CD8-positive, alpha-beta memory T cell (primary cell): ENCODE results near the gene SFI1. TPM values are rescaled to one million over a fixed set of nuclear protein-coding genes. Genes with fewer than 3 reads are reported as not detected.
"Not testable (repeated sequence)": the region's sequence is repeated elsewhere in the genome, so short reads cannot be mapped to it uniquely, and the experiment has no call there.

Experiments
- CTCF ChIA-PET: fragments of 350-600 bp; sonication (Branson Sonifier 250); formaldehyde crosslinking; loops from one replicate; lab custom pipeline; 2021; ENCODE audit warnings: antibody characterized with exemption; lab: Charles Lee
- POLR2A ChIA-PET: fragments of 350-600 bp; sonication (Branson Sonifier 250); formaldehyde crosslinking; loops from one replicate; lab custom pipeline; 2021; ENCODE audit warnings: antibody characterized with exemption; lab: Charles Lee
- DNase-seq, 5 donors: peaks; one replicate each; pipeline versions ENCODE4 v3.0.0 to v3.0.0-alpha.2; 2020 to 2022; ENCODE audit warnings: mixed read lengths in 1 of 5
- H3K27ac ChIP-seq: one replicate; pipeline ENCODE4 v1.7.0; 2013; ENCODE audit warnings: low read depth, mild to moderate bottlenecking, low read length, moderate library complexity
- H3K27me3 ChIP-seq: 2 replicates; pipeline ENCODE4 v1.7.0; 2013; ENCODE audit warnings: low read length, mild to moderate bottlenecking; ENCODE audit not compliant: insufficient read depth, poor library complexity, severe bottlenecking
- H3K36me3 ChIP-seq: 2 replicates; pipeline ENCODE4 v1.7.0; 2013; ENCODE audit warnings: mild to moderate bottlenecking, low read length, moderate library complexity; ENCODE audit not compliant: insufficient read depth
- H3K4me1 ChIP-seq: 2 replicates; pipeline ENCODE4 v1.7.0; 2013; ENCODE audit warnings: mild to moderate bottlenecking, low read length, moderate library complexity; ENCODE audit not compliant: insufficient read depth
- H3K4me3 ChIP-seq: 2 replicates; pipeline ENCODE4 v1.7.0; 2013; ENCODE audit warnings: mild to moderate bottlenecking, low read length
- H3K9me3 ChIP-seq: 2 replicates; pipeline ENCODE4 v1.7.0; 2013; ENCODE audit warnings: mild to moderate bottlenecking, low read length
- H3K27ac Mint-ChIP-seq, 8 donors: one replicate each; pipeline ENCODE4 v1.8.0; 2020 to 2021; ENCODE audit warnings: mixed read lengths in 8 of 8, mild to moderate bottlenecking in 6 of 8, inconsistent platforms in 3 of 8, moderate library complexity in 3 of 8
- H3K27me3 Mint-ChIP-seq, 2 donors: one replicate each; pipeline ENCODE4 v1.8.0; 2020 to 2021; ENCODE audit warnings: mixed read lengths in 2 of 2, mild to moderate bottlenecking in 1 of 2, moderate library complexity in 1 of 2
- H3K36me3 Mint-ChIP-seq, 3 donors: one replicate each; pipeline ENCODE4 v1.8.0; 2020 to 2021; ENCODE audit warnings: mixed read lengths in 3 of 3, inconsistent platforms in 1 of 3, mild to moderate bottlenecking in 1 of 3
- H3K4me1 Mint-ChIP-seq, 3 donors: one replicate each; pipeline ENCODE4 v1.8.0; 2020 to 2021; ENCODE audit warnings: mixed read lengths in 3 of 3, inconsistent platforms in 1 of 3, mild to moderate bottlenecking in 1 of 3
- H3K4me3 Mint-ChIP-seq, 7 donors: one replicate each; pipeline ENCODE4 v1.8.0; 2020 to 2021; ENCODE audit warnings: mixed read lengths in 7 of 7, mild to moderate bottlenecking in 6 of 7, moderate library complexity in 4 of 7, inconsistent platforms in 2 of 7
- H3K9me3 Mint-ChIP-seq, 5 donors: one replicate each; pipeline ENCODE4 v1.8.0; 2020 to 2022; ENCODE audit warnings: mixed read lengths in 5 of 5, mild to moderate bottlenecking in 3 of 5, moderate library complexity in 2 of 5, inconsistent platforms in 1 of 5
- polyA plus RNA-seq: library from polyadenylated mRNA; unstranded; fragments of 300-500 nt; fragmentation: Illumina TruSeq; gene quantifications from one replicate; pipeline ENCODE4 v1.2.3, GENCODE V29; 2021
- total RNA-seq, 2 experiments: library from RNA; stranded (reverse); gene quantifications; one replicate each; pipeline ENCODE4 v1.2.3, GENCODE V29; 2021

The SFI1 gene
- total and polyA plus RNA-seq, 3 experiments from 2014 or later, result 34.8 to 129 (median 119) TPM

DNA sequence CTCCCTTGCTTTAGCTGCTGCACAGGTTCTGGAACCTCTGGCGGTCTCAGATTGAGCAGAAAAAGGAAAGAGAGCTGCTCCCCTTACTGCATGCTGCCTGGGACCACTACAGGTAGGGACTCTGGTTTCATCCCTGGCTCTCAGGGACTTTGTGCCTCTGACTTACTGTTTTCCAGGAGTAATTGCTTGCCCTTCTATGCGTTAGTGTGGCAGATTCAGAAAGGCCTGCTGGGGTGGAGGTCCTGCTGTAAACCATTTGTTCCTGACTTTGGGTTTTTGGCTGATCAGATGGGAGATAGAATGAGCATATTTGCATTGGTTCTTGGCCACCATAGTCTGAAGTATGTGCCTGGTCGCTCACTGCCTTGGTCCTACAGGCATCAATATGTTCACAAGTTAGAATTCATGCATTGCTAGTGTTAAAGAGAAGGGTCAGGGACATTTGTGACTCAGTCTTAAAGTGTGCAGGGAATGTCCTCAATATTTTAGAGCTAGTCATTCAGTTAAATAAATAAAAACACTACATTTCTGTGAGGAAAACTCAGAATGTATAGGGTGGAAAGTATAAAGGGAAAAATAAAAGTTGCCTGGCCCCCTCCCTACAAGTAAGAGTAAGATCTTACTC is 87.6 kb downstream of the SFI1 start:
- H3K36me3 ChIP-seq, result peaks cover 35% of the 10 kb centered on the region
- peaks cover 4 to 79% (median 15%) of the 10 kb centered on the region in 3 donors for H3K36me3 Mint-ChIP-seq
- ChIA-PET CTCF (interaction anchor here (1.3 kb wide), 1 partner anchor 96 kb away, joined by 3 read pairs; no protein-coding TSS in a partner anchor), POLR2A (no interaction called here)
- no peak overlapping the region for H3K4me3 ChIP-seq
- H3K27me3 Mint-ChIP-seq, result no peaks in the 10 kb centered on the region
- peaks cover 34 to 43% (median 42%) of the 10 kb centered on the region in 3 donors for H3K4me1 Mint-ChIP-seq
- H3K9me3 Mint-ChIP-seq, result no peaks in the 10 kb centered on the region
- H3K27ac Mint-ChIP-seq, result peak overlapping the region in 7 of 8 donors; percentile 58 to 86 (median 74)
- peaks cover 40% of the 10 kb centered on the region for H3K4me1 ChIP-seq
- H3K9me3 ChIP-seq, result no peaks in the 10 kb centered on the region
- no peaks in the 10 kb centered on the region for H3K27me3 ChIP-seq
- DNase-seq, result no peak
- H3K27ac ChIP-seq, result peak overlapping the region; percentile 15
- peak overlapping the region in 1 of 7 donors; percentile 43 for H3K4me3 Mint-ChIP-seq

DNA sequence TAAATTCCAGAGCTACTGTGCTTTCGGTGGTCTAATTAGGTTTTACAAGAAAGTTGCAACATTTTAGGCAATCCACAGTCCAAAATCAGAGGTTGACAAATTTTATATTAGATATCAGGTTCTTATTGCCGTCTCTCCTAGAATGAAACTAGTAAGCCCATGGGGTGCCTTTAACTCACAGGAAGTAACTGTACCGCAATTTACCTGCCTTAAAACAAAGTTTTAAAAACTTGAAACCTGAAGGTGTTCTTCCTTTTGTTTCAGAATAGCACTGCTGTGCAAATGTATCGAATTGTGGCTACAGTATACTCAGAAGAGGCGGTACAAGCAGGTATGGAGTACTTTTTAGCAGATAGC is 88.4 kb downstream of the SFI1 start:
- Histone ChIP-seq H3K9me3 (no peaks in the 10 kb centered on the region), H3K27me3 (no peaks in the 10 kb centered on the region), H3K4me1 (peaks cover 40% of the 10 kb centered on the region), H3K4me3 (no peak overlapping the region), H3K36me3 (peaks cover 41% of the 10 kb centered on the region), H3K27ac (peak overlapping the region; percentile 15)
- H3K36me3 Mint-ChIP-seq, result peaks cover 4 to 82% (median 16%) of the 10 kb centered on the region in 3 donors
- ChIA-PET POLR2A (no interaction called here), CTCF (interaction anchor here (1.3 kb wide), 1 partner anchor 96 kb away, joined by 3 read pairs; no protein-coding TSS in a partner anchor)
- DNase-seq, result no peak
- peak overlapping the region in 7 of 8 donors; percentile 58 to 89 (median 75) for H3K27ac Mint-ChIP-seq
- H3K4me3 Mint-ChIP-seq, result peak overlapping the region in 3 of 7 donors; percentile 12 to 43 (median 37)
- peaks cover 34 to 43% (median 42%) of the 10 kb centered on the region in 3 donors for H3K4me1 Mint-ChIP-seq
- H3K27me3 Mint-ChIP-seq, result no peaks in the 10 kb centered on the region
- H3K9me3 Mint-ChIP-seq, result no peaks in the 10 kb centered on the region

DNA sequence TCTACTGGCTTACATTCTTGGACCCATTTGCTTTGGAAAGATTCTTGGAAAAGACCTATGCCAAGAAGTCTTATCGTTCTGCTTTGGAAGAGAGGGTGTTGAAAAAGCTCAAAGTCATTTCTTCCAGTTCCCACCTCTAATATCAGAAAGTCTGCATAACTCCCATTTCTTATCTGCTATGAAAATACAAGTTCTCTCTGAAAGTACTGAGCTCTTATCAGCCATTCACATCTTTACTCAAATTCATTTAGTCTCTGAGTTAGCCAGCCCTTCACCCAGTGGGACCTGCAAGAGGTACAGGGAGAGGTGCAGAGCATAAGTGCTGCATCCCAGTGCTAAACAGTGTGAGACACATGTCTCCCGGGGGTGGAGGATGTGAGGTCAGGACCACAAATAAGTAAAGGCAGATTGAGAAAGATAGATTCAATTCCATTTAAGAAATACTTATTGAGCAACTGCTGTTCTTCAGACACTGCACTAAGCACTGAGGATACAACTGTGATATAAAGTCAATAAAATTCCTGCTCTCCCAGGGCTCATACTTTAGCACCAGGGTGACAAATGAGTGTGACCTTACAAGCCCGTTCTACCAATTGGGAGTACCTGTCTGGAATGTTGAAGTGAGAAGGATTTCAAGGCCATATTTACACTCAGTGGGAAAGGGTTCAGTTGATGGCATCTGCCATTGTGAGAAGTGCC is 89.0 kb downstream of the SFI1 start:
- peaks cover 34 to 43% (median 42%) of the 10 kb centered on the region in 3 donors for H3K4me1 Mint-ChIP-seq
- Histone ChIP-seq H3K27me3 (no peaks in the 10 kb centered on the region), H3K4me1 (peaks cover 40% of the 10 kb centered on the region), H3K27ac (no peak overlapping the region), H3K4me3 (no peak overlapping the region), H3K36me3 (peaks cover 41% of the 10 kb centered on the region), H3K9me3 (no peaks in the 10 kb centered on the region)
- no peaks in the 10 kb centered on the region for H3K9me3 Mint-ChIP-seq
- ChIA-PET POLR2A (no interaction called here), CTCF (no interaction called here)
- H3K36me3 Mint-ChIP-seq, result peaks cover 4 to 78% (median 16%) of the 10 kb centered on the region in 3 donors
- peak overlapping the region in 2 of 7 donors; percentile 6 to 43 for H3K4me3 Mint-ChIP-seq
- DNase-seq, result no peak
- peak overlapping the region; percentile 58 to 95 (median 78) for H3K27ac Mint-ChIP-seq
- no peaks in the 10 kb centered on the region for H3K27me3 Mint-ChIP-seq

DNA sequence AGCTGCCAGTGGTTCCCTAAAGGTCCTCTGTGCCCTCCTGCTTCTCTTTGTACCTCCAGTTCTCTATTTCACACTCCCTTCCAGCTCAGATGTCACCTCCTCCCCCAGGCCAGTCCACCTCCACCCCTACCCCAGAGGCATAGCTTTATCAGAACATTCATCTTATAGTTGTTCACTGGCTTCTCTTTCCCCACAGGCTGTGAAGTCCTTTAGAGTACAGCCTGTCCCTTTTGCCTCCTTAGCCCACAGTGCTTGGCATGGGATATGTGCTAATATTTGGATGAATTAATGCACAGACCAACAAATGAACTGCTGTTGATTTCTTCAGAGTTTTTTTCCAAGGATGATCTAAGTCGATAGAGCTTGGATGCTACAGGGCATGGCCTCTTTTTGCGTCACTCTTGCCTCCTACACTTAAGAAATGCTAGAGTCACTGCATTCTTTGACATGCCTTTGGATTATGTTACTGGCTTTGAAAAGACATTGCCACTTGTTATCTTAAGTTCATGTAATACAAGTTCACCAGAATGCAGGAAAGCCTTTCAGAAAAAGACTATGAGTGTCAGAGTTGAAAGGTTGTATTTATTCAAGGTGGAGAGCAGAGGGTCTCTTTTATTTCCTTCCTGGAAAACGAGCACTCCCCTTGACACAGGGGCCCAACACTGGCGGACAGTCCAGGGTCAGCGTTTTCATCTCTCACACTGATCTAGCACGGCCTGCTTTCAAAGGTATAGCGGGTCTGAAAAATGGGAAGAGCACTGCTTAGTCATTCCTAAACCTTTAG is 90.0 kb downstream of the SFI1 start:
- peaks cover 41% of the 10 kb centered on the region for H3K36me3 ChIP-seq
- peak overlapping the region; percentile 30 for H3K27ac ChIP-seq
- H3K4me1 Mint-ChIP-seq, result peaks cover 34 to 43% (median 42%) of the 10 kb centered on the region in 3 donors

DNA sequence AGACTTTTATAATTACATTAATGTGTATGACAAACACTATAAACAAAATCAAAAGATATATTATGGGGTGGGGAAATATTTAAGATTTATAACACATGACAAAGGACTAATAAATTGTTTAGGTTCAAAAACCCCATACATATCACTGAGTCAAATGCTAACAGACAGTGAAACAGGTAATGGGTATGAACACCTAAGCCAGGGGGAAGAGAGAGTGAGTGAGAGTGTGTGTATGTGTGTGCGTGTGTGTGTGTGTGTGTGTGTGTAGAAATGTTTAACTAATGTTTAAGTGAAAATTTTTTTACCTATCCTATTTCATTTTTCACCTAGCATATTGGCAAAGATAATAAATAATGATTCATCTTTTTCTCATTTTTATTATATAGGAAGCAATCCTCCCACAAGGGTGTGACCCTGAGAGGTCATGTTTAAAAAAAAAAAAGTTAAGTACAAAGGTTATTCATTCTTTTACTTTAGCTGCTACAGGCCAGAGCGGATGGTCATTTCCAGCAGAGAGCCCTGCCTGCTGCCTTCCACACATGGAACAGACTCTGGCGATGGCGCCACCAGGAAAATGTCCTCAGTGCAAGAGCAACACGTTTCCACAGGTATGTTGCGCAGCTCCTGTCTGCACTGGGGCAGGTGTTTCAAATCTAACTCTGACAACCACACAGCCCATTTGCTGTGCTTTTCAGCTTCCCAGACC is 92.8 kb downstream of the SFI1 start:
- H3K4me3 ChIP-seq, result no peak overlapping the region
- H3K27me3 ChIP-seq, result no peaks in the 10 kb centered on the region
- Mint-ChIP-seq H3K36me3 (peaks cover 4 to 59% (median 15%) of the 10 kb centered on the region in 3 donors), H3K4me1 (peaks cover 20 to 27% (median 23%) of the 10 kb centered on the region in 3 donors), H3K4me3 (no peak overlapping the region), H3K9me3 (no peaks in the 10 kb centered on the region), H3K27me3 (no peaks in the 10 kb centered on the region), H3K27ac (peak overlapping the region in 3 of 8 donors; percentile 10 to 19 (median 10))
- no peak for DNase-seq
- CTCF ChIA-PET, result no interaction called here
- POLR2A ChIA-PET, result no interaction called here
- H3K9me3 ChIP-seq, result no peaks in the 10 kb centered on the region
- no peak overlapping the region for H3K27ac ChIP-seq
- peaks cover 31% of the 10 kb centered on the region for H3K4me1 ChIP-seq
- H3K36me3 ChIP-seq, result peaks cover 35% of the 10 kb centered on the region

More for the DNA sequence above, 90.0 kb downstream of the SFI1 start:
- peaks cover 4 to 75% (median 16%) of the 10 kb centered on the region in 3 donors for H3K36me3 Mint-ChIP-seq
- H3K4me3 ChIP-seq, result no peak overlapping the region
- no peaks in the 10 kb centered on the region for H3K9me3 ChIP-seq
- no peaks in the 10 kb centered on the region for H3K27me3 ChIP-seq
- ChIA-PET CTCF (no interaction called here), POLR2A (no interaction called here)
- H3K4me1 ChIP-seq, result peaks cover 40% of the 10 kb centered on the region
- no peaks in the 10 kb centered on the region for H3K9me3 Mint-ChIP-seq
- DNase-seq, result no peak
- no peaks in the 10 kb centered on the region for H3K27me3 Mint-ChIP-seq
- H3K4me3 Mint-ChIP-seq, result no peak overlapping the region
- peak overlapping the region in 7 of 8 donors; percentile 48 to 95 (median 89) for H3K27ac Mint-ChIP-seq

DNA sequence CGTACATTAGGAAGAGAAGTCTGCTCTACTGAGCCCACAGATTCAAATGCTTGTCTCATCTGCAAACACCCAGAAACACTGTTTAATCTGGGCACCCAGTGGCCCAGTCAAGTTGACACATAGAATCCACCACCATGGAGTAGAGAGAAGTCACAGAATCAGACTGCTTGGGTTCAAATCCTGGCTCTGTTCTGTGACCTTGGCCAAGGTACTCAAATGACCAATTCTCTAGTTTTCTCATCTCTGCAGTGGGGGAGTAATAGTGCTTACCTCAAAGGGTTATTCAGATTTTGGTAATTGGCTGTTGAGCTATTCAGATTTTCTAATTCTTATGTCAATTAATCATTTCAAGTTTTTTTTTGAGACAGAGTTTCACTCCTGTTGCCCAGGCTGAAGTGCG is 93.8 kb downstream of the SFI1 start:
- DNase-seq, H3K4me3 ChIP-seq, H3K27me3 Mint-ChIP-seq, H3K27me3 ChIP-seq, POLR2A ChIA-PET, H3K9me3 ChIP-seq, CTCF ChIA-PET, H3K4me3 Mint-ChIP-seq, H3K27ac ChIP-seq, H3K9me3 Mint-ChIP-seq, H3K27ac Mint-ChIP-seq: not testable (repeated sequence)
- peaks cover 34% of the 10 kb centered on the region for H3K36me3 ChIP-seq
- peaks cover 22% of the 10 kb centered on the region for H3K4me1 ChIP-seq
- Mint-ChIP-seq H3K36me3 (peaks cover 4 to 51% (median 12%) of the 10 kb centered on the region in 3 donors), H3K4me1 (peaks cover 10 to 17% (median 13%) of the 10 kb centered on the region in 3 donors)

DNA sequence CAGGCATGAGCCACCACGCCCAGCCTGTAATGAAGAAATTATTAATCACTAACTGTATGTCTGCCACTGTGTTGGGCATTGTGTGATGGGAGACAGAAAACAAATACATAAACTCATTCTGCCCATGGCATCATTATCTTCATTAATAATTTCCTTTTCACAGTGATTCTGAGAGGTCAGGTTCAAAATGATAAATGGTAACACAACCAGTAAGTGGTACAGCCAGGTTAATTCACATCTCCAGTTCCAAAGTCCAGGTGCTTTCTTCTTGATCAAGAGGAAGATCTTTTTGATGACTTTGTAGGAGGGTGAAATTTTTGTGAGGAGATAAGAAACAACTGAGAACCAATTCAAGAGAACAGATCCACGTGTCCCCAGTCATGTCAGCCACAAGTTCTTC is 98.9 kb downstream of the SFI1 start:
- no peak overlapping the region for H3K27ac ChIP-seq
- ChIA-PET CTCF (no interaction called here), POLR2A (no interaction called here)
- no peaks in the 10 kb centered on the region for H3K9me3 ChIP-seq
- H3K27me3 ChIP-seq, result no peaks in the 10 kb centered on the region
- H3K27me3 Mint-ChIP-seq, result no peaks in the 10 kb centered on the region
- H3K27ac Mint-ChIP-seq, result peak overlapping the region in 2 of 8 donors; percentile 37 to 61
- no peaks in the 10 kb centered on the region for H3K4me1 Mint-ChIP-seq
- peaks cover 0 to 27% (median 7%) of the 10 kb centered on the region in 3 donors for H3K36me3 Mint-ChIP-seq
- no peak for DNase-seq
- H3K4me3 Mint-ChIP-seq, result no peak overlapping the region
- H3K4me3 ChIP-seq, result no peak overlapping the region
- H3K4me1 ChIP-seq, result no peaks in the 10 kb centered on the region
- H3K9me3 Mint-ChIP-seq, result no peaks in the 10 kb centered on the region
- no peaks in the 10 kb centered on the region for H3K36me3 ChIP-seq
